HepG2 (cell line): ENCODE measurements around the gene PLEKHM2. TPM values are rescaled to one million over a fixed set of nuclear protein-coding genes. Genes with fewer than 3 reads are reported as not detected.

Experiments used
- ATF6 ChIP-seq: sonication (generic); formaldehyde crosslinking; conservative IDR thresholded peaks from 2 replicates; pipeline ENCODE4 v1.4.0; 2020; ENCODE audit warnings: missing genetic modification reagents
- FOXK1 ChIP-seq: sonication (generic); formaldehyde crosslinking; IDR thresholded peaks from 2 replicates; pipeline ENCODE4 v1.4.0; 2020; ENCODE audit warnings: low read depth, missing genetic modification reagents, borderline replicate concordance
- GABPA ChIP-seq, 2 experiments: IDR thresholded peaks; 2 replicates each; pipeline ENCODE4 v1.6.1; 2011 to 2016; ENCODE audit warnings: low read depth in 2 of 2, low read length in 1 of 2, missing biosample characterization in 1 of 2, missing genetic modification characterization in 1 of 2
- IKZF5 ChIP-seq: IDR thresholded peaks from 2 replicates; pipeline ENCODE4 v1.6.1; 2018; ENCODE audit warnings: missing genetic modification reagents, mild to moderate bottlenecking, missing compliant biosample characterization
- KDM5B ChIP-seq: sonication (generic); formaldehyde crosslinking; IDR thresholded peaks from 2 replicates; pipeline ENCODE4 v1.4.0; 2020; ENCODE audit warnings: missing genetic modification reagents, mild to moderate bottlenecking, borderline replicate concordance
- MZF1 ChIP-seq: sonication (generic); formaldehyde crosslinking; IDR thresholded peaks from 2 replicates; pipeline ENCODE4 v1.8.1; 2023; ENCODE audit warnings: mild to moderate bottlenecking, missing genetic modification reagents, borderline replicate concordance
- NR0B2 ChIP-seq: sonication (generic); formaldehyde crosslinking; IDR thresholded peaks from 2 replicates; pipeline ENCODE4 v1.4.0; 2020; ENCODE audit warnings: mild to moderate bottlenecking, missing genetic modification reagents
- SALL1 ChIP-seq: sonication (generic); formaldehyde crosslinking; IDR thresholded peaks from 2 replicates; pipeline ENCODE4 v1.8.0; 2022; ENCODE audit warnings: mild to moderate bottlenecking, missing genetic modification reagents
- SETDB1 ChIP-seq: sonication (generic); formaldehyde crosslinking; IDR thresholded peaks from 2 replicates; pipeline ENCODE4 v1.5.1; 2020; ENCODE audit warnings: missing genetic modification reagents, mild to moderate bottlenecking, borderline replicate concordance
- SMC3 ChIP-seq: IDR thresholded peaks from 2 replicates; pipeline ENCODE4 v1.6.1; 2011; ENCODE audit warnings: low read length, improper control_type of control experiment
- TBX2 ChIP-seq: sonication (generic); formaldehyde crosslinking; IDR thresholded peaks from 2 replicates; pipeline ENCODE4 v1.5.0; 2020; ENCODE audit warnings: missing genetic modification reagents, mild to moderate bottlenecking, borderline replicate concordance
- polyA plus RNA-seq, 8 experiments: library from polyadenylated mRNA; depleted of rRNA in 3 of 8; stranded (reverse) in 7 of 8; unstranded in 1 of 8; fragments of >200 nt; fragmentation: Illumina TruSeq in 4 of 8; extraction: Trizol in 4 of 8; gene quantifications; 2 replicates each; pipeline versions ENCODE4 v1.2.1 to v1.2.3, GENCODE V29; 2011 to 2016; ENCODE audit warnings: low read depth in 4 of 8, missing spikeins in 1 of 8, mixed read lengths in 1 of 8; ENCODE audit not compliant: insufficient read depth in 1 of 8
- total RNA-seq, 5 experiments: library from RNA; depleted of rRNA; stranded (reverse); fragments of >200 nt; fragmentation: Illumina TruSeq; extraction: Trizol; gene quantifications; 2 replicates each; pipeline ENCODE4 v1.2.3, GENCODE V29; 2016; ENCODE audit warnings: low read depth in 1 of 5
- TF ChIP-seq, protein P1 (sequence below): sonication (generic); formaldehyde crosslinking; IDR thresholded peaks from 2 replicates; pipeline ENCODE4 v1.9.0; 2021; ENCODE audit warnings: missing genetic modification reagents, borderline replicate concordance
- TF ChIP-seq, protein P2 (sequence below): sonication (generic); formaldehyde crosslinking; IDR thresholded peaks from 2 replicates; pipeline ENCODE4 v1.5.0; 2020; ENCODE audit warnings: mild to moderate bottlenecking, missing genetic modification reagents, moderate library complexity
- TF ChIP-seq, protein P3 (sequence below): sonication (generic); formaldehyde crosslinking; IDR thresholded peaks from 2 replicates; pipeline ENCODE4 v1.4.0; 2020; ENCODE audit warnings: mild to moderate bottlenecking, missing genetic modification reagents
- TF ChIP-seq, protein P4 (sequence below): conservative IDR thresholded peaks from 2 replicates; pipeline ENCODE4 v1.6.1; 2018; ENCODE audit warnings: missing genetic modification reagents

PLEKHM2 gene
- total and polyA plus RNA-seq, 2 of the 13 experiments (the other 11 are each of a cell fraction or from before 2014, with no cell fraction given), result 16.5 to 27.3 TPM

DNA sequence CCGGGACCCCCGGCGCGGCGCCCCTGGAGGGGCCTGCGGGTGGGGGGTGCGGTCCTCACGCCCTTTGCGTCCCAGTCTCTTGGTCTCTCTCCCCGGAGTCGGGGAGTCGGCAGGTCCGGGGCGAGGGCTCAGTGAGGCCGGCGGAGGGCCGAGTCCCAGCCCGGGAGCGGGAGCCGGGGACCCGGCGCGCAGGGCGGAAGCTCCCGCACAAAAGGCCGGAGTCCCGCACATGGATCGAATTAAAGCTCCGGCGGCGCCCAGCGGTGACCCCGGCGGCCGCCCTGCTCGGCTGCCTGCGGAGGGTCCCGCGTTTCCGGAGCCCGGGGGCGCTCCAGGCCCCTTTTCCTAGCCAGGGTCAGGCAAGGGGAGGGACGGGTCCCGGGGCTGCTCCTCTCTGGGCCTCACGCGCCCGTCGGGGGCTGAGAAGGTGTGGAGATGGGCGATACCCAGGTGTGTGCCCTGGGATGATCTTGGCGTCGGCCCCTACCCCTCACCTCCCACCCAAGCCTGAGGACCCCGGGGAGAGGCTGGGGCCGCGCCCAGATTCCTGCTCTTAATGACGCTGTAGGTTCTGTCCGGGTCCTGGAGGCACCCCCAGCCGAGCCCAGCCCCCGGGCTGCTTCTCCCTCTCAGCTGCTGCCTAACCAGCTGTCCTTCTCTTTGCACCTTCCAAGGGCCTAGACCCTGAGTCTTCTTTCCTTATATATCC, 75.0 kb downstream of the PLEKHM2 start (continued):
- TF ChIP-seq SALL1, result 0 out of 2 replicates have a peak, but pooled peaks have one; percentile 16
- TF ChIP-seq SETDB1 (CRISPR knock-in tag), result no peak
- no peak for TF ChIP-seq TBX2
- no peak for TF ChIP-seq GABPA (IDR thresholded peaks at IDR 0.05; ENCODE audit: low read depth, low read length)
- no peak for TF ChIP-seq GABPA (CRISPR knock-in tag; IDR thresholded peaks at IDR 0.05; ENCODE audit: low read depth)
- no peak for TF ChIP-seq MZF1
- TF ChIP-seq NR0B2, result no peak
- TF ChIP-seq, protein P1, sequence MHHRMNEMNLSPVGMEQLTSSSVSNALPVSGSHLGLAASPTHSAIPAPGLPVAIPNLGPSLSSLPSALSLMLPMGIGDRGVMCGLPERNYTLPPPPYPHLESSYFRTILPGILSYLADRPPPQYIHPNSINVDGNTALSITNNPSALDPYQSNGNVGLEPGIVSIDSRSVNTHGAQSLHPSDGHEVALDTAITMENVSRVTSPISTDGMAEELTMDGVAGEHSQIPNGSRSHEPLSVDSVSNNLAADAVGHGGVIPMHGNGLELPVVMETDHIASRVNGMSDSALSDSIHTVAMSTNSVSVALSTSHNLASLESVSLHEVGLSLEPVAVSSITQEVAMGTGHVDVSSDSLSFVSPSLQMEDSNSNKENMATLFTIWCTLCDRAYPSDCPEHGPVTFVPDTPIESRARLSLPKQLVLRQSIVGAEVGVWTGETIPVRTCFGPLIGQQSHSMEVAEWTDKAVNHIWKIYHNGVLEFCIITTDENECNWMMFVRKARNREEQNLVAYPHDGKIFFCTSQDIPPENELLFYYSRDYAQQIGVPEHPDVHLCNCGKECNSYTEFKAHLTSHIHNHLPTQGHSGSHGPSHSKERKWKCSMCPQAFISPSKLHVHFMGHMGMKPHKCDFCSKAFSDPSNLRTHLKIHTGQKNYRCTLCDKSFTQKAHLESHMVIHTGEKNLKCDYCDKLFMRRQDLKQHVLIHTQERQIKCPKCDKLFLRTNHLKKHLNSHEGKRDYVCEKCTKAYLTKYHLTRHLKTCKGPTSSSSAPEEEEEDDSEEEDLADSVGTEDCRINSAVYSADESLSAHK, result no peak
- TF ChIP-seq SMC3, result no peak
- TF ChIP-seq, protein P2, sequence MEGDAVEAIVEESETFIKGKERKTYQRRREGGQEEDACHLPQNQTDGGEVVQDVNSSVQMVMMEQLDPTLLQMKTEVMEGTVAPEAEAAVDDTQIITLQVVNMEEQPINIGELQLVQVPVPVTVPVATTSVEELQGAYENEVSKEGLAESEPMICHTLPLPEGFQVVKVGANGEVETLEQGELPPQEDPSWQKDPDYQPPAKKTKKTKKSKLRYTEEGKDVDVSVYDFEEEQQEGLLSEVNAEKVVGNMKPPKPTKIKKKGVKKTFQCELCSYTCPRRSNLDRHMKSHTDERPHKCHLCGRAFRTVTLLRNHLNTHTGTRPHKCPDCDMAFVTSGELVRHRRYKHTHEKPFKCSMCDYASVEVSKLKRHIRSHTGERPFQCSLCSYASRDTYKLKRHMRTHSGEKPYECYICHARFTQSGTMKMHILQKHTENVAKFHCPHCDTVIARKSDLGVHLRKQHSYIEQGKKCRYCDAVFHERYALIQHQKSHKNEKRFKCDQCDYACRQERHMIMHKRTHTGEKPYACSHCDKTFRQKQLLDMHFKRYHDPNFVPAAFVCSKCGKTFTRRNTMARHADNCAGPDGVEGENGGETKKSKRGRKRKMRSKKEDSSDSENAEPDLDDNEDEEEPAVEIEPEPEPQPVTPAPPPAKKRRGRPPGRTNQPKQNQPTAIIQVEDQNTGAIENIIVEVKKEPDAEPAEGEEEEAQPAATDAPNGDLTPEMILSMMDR, result peak; percentile 12; the same call in 1 of the 2 replicates
- TF ChIP-seq IKZF5, result no peak
- TF ChIP-seq KDM5B (CRISPR knock-in tag), result no peak; the same call in 1 of the 2 replicates
- TF ChIP-seq, protein P3, sequence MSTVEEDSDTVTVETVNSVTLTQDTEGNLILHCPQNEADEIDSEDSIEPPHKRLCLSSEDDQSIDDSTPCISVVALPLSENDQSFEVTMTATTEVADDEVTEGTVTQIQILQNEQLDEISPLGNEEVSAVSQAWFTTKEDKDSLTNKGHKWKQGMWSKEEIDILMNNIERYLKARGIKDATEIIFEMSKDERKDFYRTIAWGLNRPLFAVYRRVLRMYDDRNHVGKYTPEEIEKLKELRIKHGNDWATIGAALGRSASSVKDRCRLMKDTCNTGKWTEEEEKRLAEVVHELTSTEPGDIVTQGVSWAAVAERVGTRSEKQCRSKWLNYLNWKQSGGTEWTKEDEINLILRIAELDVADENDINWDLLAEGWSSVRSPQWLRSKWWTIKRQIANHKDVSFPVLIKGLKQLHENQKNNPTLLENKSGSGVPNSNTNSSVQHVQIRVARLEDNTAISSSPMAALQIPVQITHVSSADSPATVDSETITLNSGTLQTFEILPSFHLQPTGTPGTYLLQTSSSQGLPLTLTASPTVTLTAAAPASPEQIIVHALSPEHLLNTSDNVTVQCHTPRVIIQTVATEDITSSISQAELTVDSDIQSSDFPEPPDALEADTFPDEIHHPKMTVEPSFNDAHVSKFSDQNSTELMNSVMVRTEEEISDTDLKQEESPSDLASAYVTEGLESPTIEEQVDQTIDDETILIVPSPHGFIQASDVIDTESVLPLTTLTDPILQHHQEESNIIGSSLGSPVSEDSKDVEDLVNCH, result no peak
- TF ChIP-seq ATF6 (CRISPR knock-in tag), result no peak
- TF ChIP-seq FOXK1 (CRISPR knock-in tag), result no peak
- TF ChIP-seq, protein P4, sequence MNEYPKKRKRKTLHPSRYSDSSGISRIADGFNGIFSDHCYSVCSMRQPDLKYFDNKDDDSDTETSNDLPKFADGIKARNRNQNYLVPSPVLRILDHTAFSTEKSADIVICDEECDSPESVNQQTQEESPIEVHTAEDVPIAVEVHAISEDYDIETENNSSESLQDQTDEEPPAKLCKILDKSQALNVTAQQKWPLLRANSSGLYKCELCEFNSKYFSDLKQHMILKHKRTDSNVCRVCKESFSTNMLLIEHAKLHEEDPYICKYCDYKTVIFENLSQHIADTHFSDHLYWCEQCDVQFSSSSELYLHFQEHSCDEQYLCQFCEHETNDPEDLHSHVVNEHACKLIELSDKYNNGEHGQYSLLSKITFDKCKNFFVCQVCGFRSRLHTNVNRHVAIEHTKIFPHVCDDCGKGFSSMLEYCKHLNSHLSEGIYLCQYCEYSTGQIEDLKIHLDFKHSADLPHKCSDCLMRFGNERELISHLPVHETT, result no peak
